C4-2B (cell line): Measurements from ENCODE around the gene PNPLA7.

Experiments used
- H3K27ac ChIP-seq: fragments of 450-650 bp; 2 replicates; pipeline ENCODE4 v1.5.1; 2017
- CTCF ChIP-seq: fragments of 450-650 bp; conservative IDR thresholded peaks from 2 replicates; pipeline ENCODE4 v1.5.1; 2017; ENCODE audit warnings: mild to moderate bottlenecking
- ZFX ChIP-seq: fragments of 450-650 bp; IDR thresholded peaks from 2 replicates; pipeline ENCODE4 v1.6.1; 2017

Gene PNPLA7

DNA sequence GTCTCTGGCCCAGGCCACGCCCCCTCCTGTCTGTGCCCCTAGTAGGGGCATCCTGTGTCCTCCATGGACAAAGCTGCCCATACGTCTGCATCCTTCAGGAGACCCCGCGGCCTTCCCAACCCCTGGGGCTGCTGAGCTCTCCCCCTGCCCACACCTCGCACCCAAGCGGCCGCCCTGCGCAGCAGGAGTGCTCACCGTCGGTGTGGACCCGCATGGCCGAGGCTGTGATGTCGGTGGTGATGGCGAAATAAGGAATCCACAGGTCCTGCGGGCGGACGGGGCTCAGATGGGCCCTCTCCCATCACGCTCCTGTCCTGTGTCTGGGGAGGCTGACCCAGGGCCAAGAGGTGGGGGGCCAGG lies 86.3 kb downstream of the PNPLA7 start:
- TF ChIP-seq CTCF = no peak
- no peak for TF ChIP-seq ZFX
- no peak overlapping the region for H3K27ac ChIP-seq

- H3K27ac ChIP-seq = no peak overlapping the region
- TF ChIP-seq ZFX (no peak), CTCF (no peak)
Measured at GRCh38 chr9:137462986-137463930, 86.9 kb downstream of the PNPLA7 start.

DNA sequence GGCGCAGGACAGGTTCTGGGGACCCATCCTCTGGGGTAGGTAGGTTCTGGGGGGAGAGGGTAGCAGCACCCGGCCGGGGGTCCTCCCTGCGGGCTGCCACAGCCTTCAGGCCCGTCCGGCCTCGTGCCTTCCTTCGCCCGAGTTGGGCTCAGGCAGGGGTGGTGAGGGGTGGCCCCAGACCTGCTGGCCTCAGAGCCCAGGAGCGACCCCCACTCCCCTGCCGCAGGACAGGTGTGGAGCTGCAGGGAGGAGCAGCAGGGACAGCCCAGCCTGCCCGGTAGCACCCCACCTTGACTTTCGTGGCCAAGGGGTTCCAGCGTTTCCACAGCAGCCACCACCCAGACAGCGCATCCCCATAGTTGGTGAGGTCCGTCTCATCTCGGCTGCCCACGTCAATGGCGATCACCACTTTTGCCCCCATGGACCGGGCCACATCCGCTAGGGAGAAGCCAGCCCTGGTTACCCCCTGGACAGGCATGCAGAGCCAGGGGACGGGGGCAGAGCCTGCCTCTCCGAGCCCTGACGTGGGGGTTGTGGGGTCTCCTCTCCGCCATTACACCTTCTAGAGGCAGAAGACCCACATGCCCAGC lies 87.7 kb downstream of the PNPLA7 start:
- TF ChIP-seq CTCF (no peak), ZFX (no peak)
- H3K27ac ChIP-seq = no peak overlapping the region

- H3K27ac ChIP-seq = no peak overlapping the region
- no peak for TF ChIP-seq CTCF
- TF ChIP-seq ZFX = no peak
Measured at GRCh38 chr9:137461663-137462395, 88.4 kb downstream of the PNPLA7 start.

DNA sequence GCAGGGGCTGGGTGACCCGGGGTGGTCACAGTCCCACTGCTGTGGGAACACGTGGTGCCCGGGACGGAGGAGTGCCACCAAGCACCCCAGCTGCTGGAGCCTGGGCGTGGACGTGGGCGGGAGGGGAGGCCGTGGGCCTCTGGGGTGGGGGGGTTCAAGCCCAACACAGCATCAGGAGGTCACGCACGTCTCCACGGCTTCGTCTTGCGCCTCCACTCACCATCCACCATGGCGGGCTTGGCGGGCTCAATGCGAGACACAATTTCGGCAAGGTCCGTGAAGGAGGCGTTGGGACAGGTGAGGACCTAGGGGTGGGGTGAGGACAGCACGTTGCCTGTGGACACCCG lies 88.9 kb downstream of the PNPLA7 start:
- H3K27ac ChIP-seq = no peak overlapping the region
- TF ChIP-seq CTCF = no peak
- TF ChIP-seq ZFX = no peak

GRCh38 chr9:137460363-137461315 lies 89.6 kb downstream of the PNPLA7 start:
- TF ChIP-seq ZFX = no peak
- no peak for TF ChIP-seq CTCF
- H3K27ac ChIP-seq = no peak overlapping the region
